K562 (cell line): ENCODE measurements around the gene TPD52L2.

Experiments
- BHLHE40 ChIP-seq: IDR thresholded peaks from 2 replicates; pipeline ENCODE4 v1.6.1; 2011; ENCODE audit warnings: low read length, improper control_type of control experiment
- CBX2 ChIP-seq: fragments of 200-600 bp; sonication (generic); IDR thresholded peaks from one replicate; pipeline ENCODE4 v1.6.1; 2012; ENCODE audit warnings: mild to moderate bottlenecking, low read length, inconsistent platforms; ENCODE audit not compliant: insufficient read depth, poor library complexity, severe bottlenecking
- CHD2 ChIP-seq: IDR thresholded peaks from 2 replicates; pipeline ENCODE4 v1.6.1; 2011; ENCODE audit warnings: low read depth, low read length
- CTCF ChIP-seq, 3 experiments: IDR thresholded peaks in 2 of 3; conservative IDR thresholded peaks in 1 of 3; 2 replicates each; pipeline ENCODE4 v1.5.1; 2011 to 2012; ENCODE audit warnings: low read length in 3 of 3, mild to moderate bottlenecking in 3 of 3, control low read depth in 2 of 3, improper control_type of control experiment in 1 of 3, inconsistent platforms in 1 of 3, low read depth in 1 of 3, mixed read lengths in 1 of 3, moderate library complexity in 1 of 3; ENCODE audit not compliant: insufficient read depth in 2 of 3
- EP300 ChIP-seq: IDR thresholded peaks from 2 replicates; pipeline ENCODE4 v1.6.1; 2012; ENCODE audit warnings: low read length, improper control_type of control experiment
- HSF4 ChIP-seq: fragments of 250-450 bp; sonication (Bioruptor Pico); IDR thresholded peaks from 2 replicates; pipeline ENCODE4 v2.1.2; 2022; ENCODE audit warnings: mild to moderate bottlenecking, moderate library complexity, borderline replicate concordance
- PHF8 ChIP-seq: fragments of 200-600 bp; sonication (generic); IDR thresholded peaks from 2 replicates; pipeline ENCODE4 v1.6.1; 2012; ENCODE audit warnings: mixed run types, mild to moderate bottlenecking, inconsistent platforms, low read length, moderate library complexity, borderline replicate concordance
- POLR2A ChIP-seq: fragments of 450-650 bp; conservative IDR thresholded peaks from 2 replicates; pipeline ENCODE4 v1.6.1; 2016
- POLR2AphosphoS2 ChIP-seq: IDR thresholded peaks from 2 replicates; pipeline ENCODE4 v1.6.1; 2012; ENCODE audit warnings: low read length, improper control_type of control experiment
- POLR2AphosphoS5 ChIP-seq: IDR thresholded peaks from 2 replicates; pipeline ENCODE4 v1.6.1; 2011; ENCODE audit warnings: mild to moderate bottlenecking, low read depth, low read length, moderate library complexity; ENCODE audit not compliant: control insufficient read depth, insufficient read depth

GRCh38 chr20:63939061-63939935 is 74.2 kb downstream of the TPD52L2 start:
- TF ChIP-seq CBX2 = no peak
- TF ChIP-seq CTCF (IDR thresholded peaks at IDR 0.05 in 2 of 3, conservative IDR thresholded peaks at IDR 0.05 in 1 of 3; ENCODE audit: insufficient read depth in 2 of 3, low read depth in 1 of 3, low read length in 3 of 3) = no peak
- TF ChIP-seq POLR2AphosphoS2 = no peak
- TF ChIP-seq POLR2A = 0 out of 2 replicates have a peak, but pooled peaks have one; percentile 27
- TF ChIP-seq EP300 = no peak
- TF ChIP-seq BHLHE40 = no peak
- TF ChIP-seq CHD2 = no peak
- no peak for TF ChIP-seq PHF8
- TF ChIP-seq HSF4 = no peak
- TF ChIP-seq POLR2AphosphoS5 = no peak
